OCI-LY1 (cell line): ENCODE measurements around the gene TSC1.

Experiments
- H2AFZ ChIP-seq: fragments of 200-600 bp; sonication (generic), shearing (Covaris generic); 2 replicates; pipeline ENCODE4 v1.6.0; 2014; ENCODE audit warnings: antibody characterized with exemption, mild to moderate bottlenecking, low read length
- H3F3A ChIP-seq: fragments of 200-600 bp; sonication (generic), shearing (Covaris generic); 2 replicates; pipeline ENCODE4 v1.6.0; 2014; ENCODE audit warnings: mild to moderate bottlenecking, antibody characterized with exemption, low read length, moderate library complexity; ENCODE audit not compliant: insufficient read depth
- H3K27ac ChIP-seq: fragments of 200-600 bp; sonication (generic); 2 replicates; pipeline ENCODE4 v1.5.1; 2014; ENCODE audit warnings: low read length, mixed run types, mild to moderate bottlenecking, low read depth; ENCODE audit not compliant: poor library complexity, severe bottlenecking
- H3K27me3 ChIP-seq: fragments of 200-600 bp; sonication (generic); 2 replicates; pipeline ENCODE4 v1.6.0; 2014; ENCODE audit warnings: antibody characterized with exemption, mild to moderate bottlenecking, low read length, moderate library complexity; ENCODE audit not compliant: insufficient read depth
- H3K36me3 ChIP-seq: fragments of 200-600 bp; sonication (generic); 2 replicates; pipeline ENCODE4 v1.6.1; 2014; ENCODE audit warnings: mild to moderate bottlenecking, antibody characterized with exemption, low read length, moderate library complexity, mixed read lengths; ENCODE audit not compliant: insufficient read depth
- H3K4me1 ChIP-seq: fragments of 200-600 bp; sonication (generic); 2 replicates; pipeline ENCODE4 v1.5.1; 2014; ENCODE audit warnings: mild to moderate bottlenecking, low read length, moderate library complexity; ENCODE audit not compliant: insufficient read depth, severe bottlenecking
- H3K4me2 ChIP-seq: fragments of 200-600 bp; sonication (generic), shearing (Covaris generic); 2 replicates; pipeline ENCODE4 v1.6.1; 2014; ENCODE audit warnings: low read length
- H3K4me3 ChIP-seq: fragments of 200-600 bp; sonication (generic); 2 replicates; pipeline ENCODE4 v1.5.1; 2014; ENCODE audit warnings: low read length, low read depth, mild to moderate bottlenecking, mixed read lengths; ENCODE audit not compliant: poor library complexity, severe bottlenecking
- H3K79me2 ChIP-seq: fragments of 200-600 bp; shearing (Covaris generic); 2 replicates; pipeline ENCODE4 v1.6.1; 2016; ENCODE audit warnings: mixed run types, low read length, mixed read lengths; ENCODE audit not compliant: insufficient read depth
- H3K9ac ChIP-seq: fragments of 200-600 bp; sonication (generic), shearing (Covaris generic); 2 replicates; pipeline ENCODE4 v1.6.1; 2014; ENCODE audit warnings: mild to moderate bottlenecking, low read length, mixed read lengths
- H3K9me2 ChIP-seq: fragments of 200-600 bp; sonication (generic), shearing (Covaris generic); 2 replicates; pipeline ENCODE4 v1.6.1; 2014; ENCODE audit warnings: low read depth, mild to moderate bottlenecking, low read length, mixed read lengths
- H3K9me3 ChIP-seq: fragments of 200-600 bp; shearing (Covaris generic); 2 replicates; pipeline ENCODE4 v1.6.1; 2014; ENCODE audit warnings: low read length, mixed read lengths
- H4K20me1 ChIP-seq: fragments of 200-600 bp; sonication (generic), shearing (Covaris generic); 2 replicates; pipeline ENCODE4 v1.6.0; 2016; ENCODE audit warnings: mild to moderate bottlenecking, low read length; ENCODE audit not compliant: insufficient read depth
- CTCF ChIP-seq: fragments of 200-600 bp; sonication (generic), shearing (Covaris generic); IDR thresholded peaks from 2 replicates; pipeline ENCODE4 v1.5.1; 2017; ENCODE audit warnings: mild to moderate bottlenecking, antibody characterized with exemption, low read length, moderate library complexity, mixed read lengths
- EZH2 ChIP-seq: fragments of 200-600 bp; sonication (generic), shearing (Covaris generic); IDR thresholded peaks from 2 replicates; pipeline ENCODE4 v1.8.0; 2017; ENCODE audit warnings: borderline replicate concordance, mixed run types, mild to moderate bottlenecking, antibody characterized with exemption, low read length, moderate library complexity, mixed read lengths

TSC1 gene

DNA sequence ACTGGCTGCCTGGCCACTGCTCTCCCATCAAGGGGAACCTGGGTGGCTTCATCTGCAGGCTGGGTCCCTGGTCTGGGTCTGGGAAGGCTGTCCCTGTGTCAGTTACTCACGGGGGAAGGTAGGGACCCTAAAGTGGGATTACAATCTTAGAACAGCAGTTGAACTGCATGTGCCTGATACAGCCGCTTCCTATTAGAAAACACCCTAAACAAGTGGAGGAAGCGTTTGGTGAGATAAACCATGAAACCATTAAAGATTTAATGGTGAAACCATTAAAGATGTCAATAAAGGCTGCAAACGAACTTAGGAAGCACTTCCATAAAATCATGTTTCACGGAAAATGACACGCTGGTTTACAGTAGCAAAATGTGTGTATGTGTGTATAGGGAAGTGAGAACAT lies 31.5 kb upstream of the TSC1 start:
- Histone ChIP-seq H3K36me3 (no peaks in the 10 kb centered on the region), H2AFZ (no peak overlapping the region), H3K4me3 (no peak overlapping the region), H3K9me2 (no peaks in the 10 kb centered on the region), H3K27me3 (peaks cover 10% of the 10 kb centered on the region; the same call in 1 of the 2 replicates), H3F3A (no peaks in the 10 kb centered on the region), H3K79me2 (no peaks in the 10 kb centered on the region), H3K4me2 (no peak overlapping the region), H3K9me3 (peaks cover 3% of the 10 kb centered on the region; the same call in 1 of the 2 replicates), H3K4me1 (peaks cover 15% of the 10 kb centered on the region), H4K20me1 (no peaks in the 10 kb centered on the region), H3K9ac (no peak overlapping the region), H3K27ac (no peak overlapping the region)
- TF ChIP-seq CTCF = no peak
- no peak for TF ChIP-seq EZH2

- no peaks in the 10 kb centered on the region for H3K79me2 ChIP-seq
- no peak overlapping the region for H3K27ac ChIP-seq
- H3K36me3 ChIP-seq = no peaks in the 10 kb centered on the region
- H3K27me3 ChIP-seq = peaks cover 10% of the 10 kb centered on the region; the same call in 1 of the 2 replicates
- no peak overlapping the region for H3K4me3 ChIP-seq
- H3K9me3 ChIP-seq = peaks cover 3% of the 10 kb centered on the region; the same call in 1 of the 2 replicates
- no peak overlapping the region for H2AFZ ChIP-seq
- TF ChIP-seq CTCF = no peak
- TF ChIP-seq EZH2 = no peak
- H3K4me1 ChIP-seq = peaks cover 22% of the 10 kb centered on the region
- no peak overlapping the region for H3K9ac ChIP-seq
- no peaks in the 10 kb centered on the region for H3F3A ChIP-seq
- H3K9me2 ChIP-seq = no peaks in the 10 kb centered on the region
- H4K20me1 ChIP-seq = no peaks in the 10 kb centered on the region
- H3K4me2 ChIP-seq = no peak overlapping the region
Observed at GRCh38 chr9:132973713-132974112, 29.3 kb upstream of the TSC1 start.

DNA sequence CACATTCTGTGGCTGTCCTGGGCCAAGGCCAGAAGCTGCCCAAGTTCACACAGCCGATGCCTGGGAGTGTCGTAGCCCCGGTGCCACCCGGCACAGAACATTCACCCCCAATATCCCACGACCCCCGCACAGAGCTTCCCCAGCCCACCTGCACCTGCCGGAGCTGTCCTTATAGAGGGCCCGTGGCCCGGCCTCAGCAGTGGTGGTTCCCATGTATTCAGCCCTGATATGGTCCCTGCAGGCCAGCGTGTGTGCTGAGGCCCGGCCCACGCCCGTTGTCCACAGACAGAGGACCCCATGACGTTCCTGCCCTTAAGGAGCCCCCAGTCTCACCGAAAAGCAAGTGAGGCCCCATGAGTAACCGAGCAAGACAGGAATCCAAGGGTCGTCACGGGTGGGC lies 28.8 kb upstream of the TSC1 start:
- Histone ChIP-seq H3K4me2 (no peak overlapping the region), H3K27ac (no peak overlapping the region), H4K20me1 (no peaks in the 10 kb centered on the region), H3K4me1 (peaks cover 17% of the 10 kb centered on the region), H3K79me2 (no peaks in the 10 kb centered on the region), H3K9me2 (no peaks in the 10 kb centered on the region), H2AFZ (no peak overlapping the region), H3K27me3 (peaks cover 10% of the 10 kb centered on the region; the same call in 1 of the 2 replicates), H3K9ac (no peak overlapping the region), H3K9me3 (peaks cover 3% of the 10 kb centered on the region; the same call in 1 of the 2 replicates), H3K4me3 (no peak overlapping the region), H3K36me3 (no peaks in the 10 kb centered on the region), H3F3A (no peaks in the 10 kb centered on the region)
- TF ChIP-seq CTCF (no peak), EZH2 (no peak)
